Common myeloid progenitor, CD34-positive (primary cell): ENCODE results near the gene TXNDC9.
"Not testable (repeated sequence)": the region's sequence is repeated elsewhere in the genome, so short reads cannot be mapped to it uniquely, and the experiment has no call there.

Experiments used
- CTCF ChIA-PET: fragments of 350-600 bp; sonication (Branson Sonifier 250); formaldehyde crosslinking; loops from one replicate; lab custom pipeline; 2021; ENCODE audit warnings: antibody characterized with exemption; lab: Charles Lee
- POLR2A ChIA-PET: fragments of 350-600 bp; sonication (Branson Sonifier 250); formaldehyde crosslinking; loops from one replicate; lab custom pipeline; 2021; ENCODE audit warnings: antibody characterized with exemption; lab: Charles Lee
- DNase-seq, 3 donors: peaks; one replicate each; pipeline versions ENCODE4 v3.0.0 to v3.0.0-alpha.2; 2013
- H3K27ac ChIP-seq, 2 experiments: 1 replicate in 1 of 2; 2 replicates in 1 of 2; pipeline ENCODE4 v1.7.0; 2013; ENCODE audit warnings: inconsistent platforms in 2 of 2, low read length in 2 of 2, mild to moderate bottlenecking in 2 of 2, low read depth in 1 of 2, moderate library complexity in 1 of 2; ENCODE audit not compliant: severe bottlenecking in 2 of 2, insufficient read depth in 1 of 2, poor library complexity in 1 of 2
- H3K27me3 ChIP-seq, 5 experiments: replicated peaks in 2 of 5; 1 replicate in 3 of 5; 2 replicates in 2 of 5; pipeline versions ENCODE4 v1.6.1 to v1.7.0; 2013; ENCODE audit warnings: low read length in 4 of 5, mild to moderate bottlenecking in 2 of 5, moderate library complexity in 2 of 5, inconsistent platforms in 1 of 5; ENCODE audit not compliant: insufficient read depth in 5 of 5, control insufficient read depth in 4 of 5
- H3K36me3 ChIP-seq, 4 experiments: 1 replicate in 2 of 4; 2 replicates in 2 of 4; pipeline versions ENCODE4 v1.6.1 to v1.7.0; 2013; ENCODE audit warnings: low read length in 3 of 4, control low read depth in 1 of 4, mild to moderate bottlenecking in 1 of 4; ENCODE audit not compliant: control insufficient read depth in 4 of 4, insufficient read depth in 4 of 4
- H3K4me1 ChIP-seq, 4 experiments: 1 replicate in 3 of 4; 2 replicates in 1 of 4; pipeline versions ENCODE4 v1.6.1 to v1.7.1; 2013; ENCODE audit warnings: low read length in 3 of 4, mild to moderate bottlenecking in 3 of 4, control low read depth in 1 of 4, inconsistent platforms in 1 of 4, moderate library complexity in 1 of 4; ENCODE audit not compliant: control insufficient read depth in 4 of 4, insufficient read depth in 4 of 4; ENCODE audit errors: control extremely low read depth in 1 of 4
- H3K4me3 ChIP-seq, 7 experiments: 1 replicate in 4 of 7; 2 replicates in 3 of 7; pipeline versions ENCODE4 v1.5.1 to v1.7.0; 2013; ENCODE audit warnings: mild to moderate bottlenecking in 7 of 7, low read length in 6 of 7, moderate library complexity in 6 of 7, inconsistent platforms in 2 of 7, low read depth in 2 of 7, control low read depth in 1 of 7; ENCODE audit not compliant: insufficient read depth in 4 of 7, control insufficient read depth in 1 of 7; ENCODE audit errors: extremely low read depth in 1 of 7
- H3K9me3 ChIP-seq, 5 experiments: 1 replicate in 4 of 5; 2 replicates in 1 of 5; pipeline versions ENCODE4 v1.6.1 to v1.7.1; 2013; ENCODE audit warnings: low read length in 4 of 5, mild to moderate bottlenecking in 2 of 5, inconsistent platforms in 1 of 5, low read depth in 1 of 5, moderate library complexity in 1 of 5; ENCODE audit not compliant: control insufficient read depth in 4 of 5, insufficient read depth in 2 of 5; ENCODE audit errors: control extremely low read depth in 1 of 5
- WGBS: methylation state at CpG from one replicate; pipeline ENCODE4 v1.1.5; 2013; ENCODE audit not compliant: insufficient coverage; 5-methylcytosine and 5-hydroxymethylcytosine counted together

TXNDC9 gene

DNA sequence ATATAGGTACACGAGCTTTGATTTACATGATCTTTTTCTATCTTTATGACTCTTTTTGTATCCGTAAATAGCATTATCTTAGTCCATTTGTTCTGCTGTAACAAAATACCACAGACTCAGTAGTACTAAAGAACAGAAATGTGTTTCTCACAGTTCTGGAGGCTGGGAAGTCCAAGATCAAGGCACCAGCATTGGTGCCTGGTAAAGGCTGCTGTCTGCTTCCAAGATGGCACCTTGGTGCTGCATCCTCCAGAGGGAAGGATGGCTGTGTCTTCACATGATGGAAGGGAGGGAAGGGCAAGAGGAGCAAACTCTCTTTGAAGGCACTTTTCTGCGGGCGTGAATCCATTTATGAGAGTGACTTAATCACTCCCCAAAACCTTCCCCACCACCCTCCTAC is 37.0 kb upstream of the TXNDC9 start:
- H3K9me3 ChIP-seq: peaks cover 2 to 21% (median 3%) of the 10 kb centered on the region in 5 experiments
- no peak overlapping the region for H3K4me3 ChIP-seq
- CTCF ChIA-PET: interaction anchor here (0.9 kb wide), 1 partner anchor 11 kb away, joined by 3 read pairs; no protein-coding TSS in a partner anchor
- 100% methylated on average over 1 of the region's 4 CpGs for WGBS
- no peaks in the 10 kb centered on the region for H3K27me3 ChIP-seq
- POLR2A ChIA-PET: no interaction called here
- no peaks in the 10 kb centered on the region for H3K4me1 ChIP-seq
- DNase-seq: no peak
- H3K27ac ChIP-seq: no peak overlapping the region
- H3K36me3 ChIP-seq: peaks cover 26 to 90% (median 53%) of the 10 kb centered on the region in 4 experiments

DNA sequence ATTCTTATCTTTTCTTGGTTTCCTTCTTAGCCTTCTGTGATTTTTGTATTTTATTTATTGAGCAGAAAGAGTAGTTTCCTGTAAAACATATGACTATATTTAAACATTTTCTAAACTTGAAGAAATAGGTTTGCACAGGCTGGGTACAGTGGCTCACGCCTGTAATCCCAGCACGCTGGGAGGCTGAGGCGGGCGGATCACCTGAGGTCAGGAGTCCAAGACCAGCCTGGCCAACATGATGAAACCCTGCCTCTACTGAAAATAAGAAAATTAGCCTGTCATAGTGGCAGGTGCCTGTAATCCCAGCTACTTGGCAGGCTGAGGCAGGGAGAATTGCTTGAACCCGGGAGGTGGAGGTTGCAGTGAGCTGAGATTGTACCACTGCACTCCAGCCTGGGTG is 32.7 kb upstream of the TXNDC9 start:
- POLR2A ChIA-PET, H3K4me1 ChIP-seq, H3K27me3 ChIP-seq, DNase-seq, CTCF ChIA-PET, H3K27ac ChIP-seq, H3K4me3 ChIP-seq: not testable (repeated sequence)
- peaks cover 30 to 91% (median 56%) of the 10 kb centered on the region in 4 experiments for H3K36me3 ChIP-seq
- H3K9me3 ChIP-seq: peaks cover 2 to 13% (median 3%) of the 10 kb centered on the region in 5 experiments
- 93% methylated on average over 3 of the region's 5 CpGs for WGBS

DNA sequence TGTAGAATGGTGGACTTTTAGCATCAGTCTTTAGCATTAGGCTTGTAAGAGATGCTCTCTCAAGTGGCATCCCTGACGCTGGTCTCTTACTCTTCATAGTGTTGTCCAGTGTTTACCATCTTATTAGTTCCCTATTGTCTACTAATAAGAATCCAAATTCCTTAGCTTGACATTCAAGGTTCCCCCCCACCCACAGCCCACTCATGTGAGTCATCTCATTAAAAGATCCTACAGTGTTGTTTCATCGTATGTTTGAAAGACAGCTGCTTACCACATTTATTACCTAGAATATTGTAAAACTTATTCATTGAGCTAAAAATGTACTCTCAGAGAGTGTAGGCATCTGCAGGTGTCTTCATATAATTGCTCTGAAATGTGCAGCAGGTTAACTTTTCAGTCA is 29.5 kb upstream of the TXNDC9 start:
- peaks cover 20 to 76% (median 47%) of the 10 kb centered on the region in 4 experiments for H3K36me3 ChIP-seq
- no peak overlapping the region for H3K27ac ChIP-seq
- no peaks in the 10 kb centered on the region for H3K4me1 ChIP-seq
- no CpG with 5 or more reads among the region's 2 CpGs for WGBS
- H3K4me3 ChIP-seq: no peak overlapping the region
- no peak for DNase-seq
- no peaks in the 10 kb centered on the region for H3K27me3 ChIP-seq
- no peaks in the 10 kb centered on the region for H3K9me3 ChIP-seq
- ChIA-PET CTCF (interaction anchor here (1.1 to 2.2 kb wide), 3 partner anchors 11 to 27 kb away, joined by 3 to 7 read pairs (median 4); partner anchors contain the start of gene EIF5B), POLR2A (no interaction called here)

DNA sequence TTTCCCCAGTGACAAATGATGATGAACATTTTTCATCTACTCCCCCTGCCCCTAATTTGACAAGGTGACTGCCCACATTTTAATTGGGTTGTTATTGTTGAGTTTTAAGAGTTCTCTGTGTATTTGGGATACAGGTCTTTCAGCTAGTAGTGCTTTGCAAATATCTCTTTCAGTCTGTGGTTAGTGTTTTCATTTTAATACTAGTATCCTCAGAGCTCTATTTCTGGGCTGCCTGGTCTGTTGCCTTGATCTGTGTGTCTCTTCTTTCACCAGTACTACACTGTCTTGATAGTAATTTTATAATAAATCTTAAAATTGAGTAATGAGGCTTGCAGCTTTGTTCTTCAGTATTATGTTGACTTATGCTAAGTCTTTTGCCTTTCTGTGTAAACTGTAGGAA is 20.7 kb upstream of the TXNDC9 start:
- H3K9me3 ChIP-seq: no peaks in the 10 kb centered on the region
- H3K4me1 ChIP-seq: no peaks in the 10 kb centered on the region
- ChIA-PET CTCF (interaction anchor here (1.4 kb wide), 2 partner anchors 11 to 20 kb away, joined by 3 read pairs; partner anchors contain the start of gene EIF5B), POLR2A (no interaction called here)
- no peak overlapping the region for H3K27ac ChIP-seq
- H3K27me3 ChIP-seq: no peaks in the 10 kb centered on the region
- H3K4me3 ChIP-seq: no peak overlapping the region
- H3K36me3 ChIP-seq: peaks cover 0 to 14% (median 5%) of the 10 kb centered on the region in 4 experiments
- DNase-seq: no peak

DNA sequence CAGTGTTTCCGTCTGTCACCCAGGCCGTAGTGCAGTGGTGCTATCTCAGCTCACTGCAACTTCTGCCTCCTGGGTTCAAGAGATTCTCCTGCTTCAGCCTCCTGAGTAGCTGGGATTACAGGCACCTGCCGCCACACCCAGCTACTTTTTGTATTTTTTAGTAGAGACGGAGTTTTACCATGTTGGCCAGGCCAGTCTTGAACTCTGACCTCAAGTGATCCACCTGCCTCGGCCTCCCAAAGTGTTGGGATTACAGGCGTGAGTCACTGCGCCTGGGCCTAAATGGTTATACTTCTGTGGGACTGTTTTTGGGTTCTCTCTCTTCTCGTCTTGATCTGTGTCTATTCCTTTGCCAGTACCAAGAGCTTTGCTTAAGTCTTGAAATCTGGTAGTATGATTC is 18.7 kb upstream of the TXNDC9 start:
- H3K27ac ChIP-seq, H3K36me3 ChIP-seq, H3K9me3 ChIP-seq, DNase-seq, H3K27me3 ChIP-seq, H3K4me1 ChIP-seq, H3K4me3 ChIP-seq: not testable (repeated sequence)
- CTCF ChIA-PET: interaction anchor here (1.2 to 2.3 kb wide), 2 partner anchors 11 to 19 kb away, joined by 3 to 7 read pairs; partner anchors contain the start of gene TXNDC9
- POLR2A ChIA-PET: interaction anchor here (0.6 kb wide), 1 partner anchor 1712 kb away, joined by 4 read pairs; no protein-coding TSS in a partner anchor
- 95% methylated on average over 4 of the region's 8 CpGs for WGBS

DNA sequence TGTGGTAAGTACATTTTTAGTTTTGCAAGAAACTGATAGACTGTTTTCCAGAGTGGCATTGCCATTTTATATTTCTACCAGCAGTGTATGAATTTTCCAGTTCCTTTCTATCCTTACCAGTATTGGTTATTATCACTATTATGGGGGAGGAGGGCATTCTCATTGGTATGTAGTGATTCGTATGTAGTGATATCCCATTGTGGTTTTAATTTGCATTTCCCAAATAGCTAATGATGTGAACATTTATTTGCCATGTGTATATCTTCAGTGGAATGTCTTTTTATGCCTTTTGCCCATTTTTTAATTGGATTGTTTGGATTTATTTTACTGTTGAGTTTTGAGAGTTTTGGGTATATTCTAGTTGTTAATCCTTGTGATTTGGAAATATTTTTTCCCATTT is 17.9 kb upstream of the TXNDC9 start:
- ChIA-PET CTCF (interaction anchor here (1.2 to 2.3 kb wide), 2 partner anchors 12 to 18 kb away, joined by 3 to 7 read pairs; partner anchors contain the start of gene TXNDC9), POLR2A (no interaction called here)
- DNase-seq: no peak
- no peak overlapping the region for H3K27ac ChIP-seq
- H3K36me3 ChIP-seq: peaks cover 0 to 2% (median 0%) of the 10 kb centered on the region in 4 experiments
- no peaks in the 10 kb centered on the region for H3K27me3 ChIP-seq
- peaks cover 0 to 3% (median 0%) of the 10 kb centered on the region in 4 experiments for H3K4me1 ChIP-seq
- WGBS: no CpG with 5 or more reads among the region's 1 CpG
- H3K4me3 ChIP-seq: no peak overlapping the region
- no peaks in the 10 kb centered on the region for H3K9me3 ChIP-seq

DNA sequence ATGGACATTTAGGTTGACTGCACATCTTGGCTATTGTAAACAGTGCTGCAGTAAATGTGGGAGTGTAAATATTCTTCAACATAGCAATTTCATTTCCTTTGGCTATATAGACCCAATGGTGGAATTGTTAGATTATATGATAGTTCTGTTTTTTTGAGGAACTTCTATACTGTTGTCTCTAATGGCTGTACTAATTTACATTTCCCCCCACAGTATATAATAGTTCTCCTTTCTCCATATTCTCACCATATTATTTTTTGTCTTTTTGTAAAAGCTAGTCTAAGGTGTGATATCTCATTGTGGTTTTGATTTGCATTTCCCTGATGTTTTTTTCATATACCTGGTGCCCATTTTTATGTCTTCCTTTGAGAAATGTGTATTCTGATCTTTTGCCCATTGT is 14.1 kb upstream of the TXNDC9 start:
- POLR2A ChIA-PET: no interaction called here
- no peak overlapping the region for H3K4me3 ChIP-seq
- H3K4me1 ChIP-seq: peaks cover 0 to 3% (median under 1%) of the 10 kb centered on the region in 4 experiments
- peak in 1 of 3 donors; percentile 10 for DNase-seq
- no peak overlapping the region for H3K27ac ChIP-seq
- CTCF ChIA-PET: interaction anchor here (1.0 kb wide), 1 partner anchor 10 kb away, joined by 4 read pairs; no protein-coding TSS in a partner anchor
- peaks cover 0 to 3% (median 0%) of the 10 kb centered on the region in 4 experiments for H3K36me3 ChIP-seq
- no peaks in the 10 kb centered on the region for H3K9me3 ChIP-seq
- H3K27me3 ChIP-seq: no peaks in the 10 kb centered on the region
